Measurements from ENCODE around the gene PRDX1.

PRDX1 gene

GRCh38 chr1:45521413-45522323 is at the start of gene PRDX1:
Gene PRDX1, minus strand, starts transcription at chr1:45521884. Its CDS starts 2,841 bp downstream, at chr1:45519043.
- peak; percentile 99 for DNase-seq

GRCh38 chr1:45570631-45571030 is 48.9 kb upstream of the PRDX1 start:
- DNase-seq: no peak

GRCh38 chr1:45569962-45570581 is 48.4 kb upstream of the PRDX1 start:
- peak; percentile 56 for DNase-seq

- no peak for DNase-seq
These were observed 47.9 kb upstream of the PRDX1 start for GRCh38 chr1:45569571-45569961.

GRCh38 chr1:45568421-45568820 is 46.7 kb upstream of the PRDX1 start:
- DNase-seq: no peak

GRCh38 chr1:45567911-45568310 is 46.2 kb upstream of the PRDX1 start:
- DNase-seq: no peak

GRCh38 chr1:45566722-45567121 is 45.0 kb upstream of the PRDX1 start:
- no peak for DNase-seq

- DNase-seq: no peak
These were observed 42.2 kb upstream of the PRDX1 start for GRCh38 chr1:45563843-45564242.

- DNase-seq: no peak
These were observed 35.8 kb upstream of the PRDX1 start for GRCh38 chr1:45557422-45557944.

- DNase-seq: no peak
These were observed 32.5 kb upstream of the PRDX1 start for GRCh38 chr1:45554198-45554597.

GRCh38 chr1:45552331-45552730 is 30.6 kb upstream of the PRDX1 start:
- no peak for DNase-seq

- DNase-seq: no peak
These were observed 30.0 kb upstream of the PRDX1 start for GRCh38 chr1:45551684-45552083.

- peak; percentile 88 for DNase-seq
These were observed 29.0 kb upstream of the PRDX1 start, which contains the start of gene AKR1A1 for GRCh38 chr1:45550401-45551351. Gene AKR1A1, plus strand, starts transcription at chr1:45550826. Its CDS starts 10,969 bp downstream, at chr1:45561795.

- no peak for DNase-seq
These were observed 24.0 kb upstream of the PRDX1 start for GRCh38 chr1:45545553-45546310.

GRCh38 chr1:45545019-45545493 is 23.4 kb upstream of the PRDX1 start:
- DNase-seq: no peak

GRCh38 chr1:45544530-45544929 is 22.8 kb upstream of the PRDX1 start:
- DNase-seq: no peak

- peak; percentile 52 for DNase-seq
These were observed 22.1 kb upstream of the PRDX1 start for GRCh38 chr1:45543581-45544417.

- DNase-seq: no peak
These were observed 20.9 kb upstream of the PRDX1 start for GRCh38 chr1:45542591-45542990.

- no peak for DNase-seq
These were observed 19.5 kb upstream of the PRDX1 start for GRCh38 chr1:45541193-45541592.

- DNase-seq: no peak
These were observed 15.2 kb upstream of the PRDX1 start for GRCh38 chr1:45536886-45537285.

Data from stimulated activated CD4-positive, alpha-beta T cell treated with anti-CD3 and anti-CD28 coated beads, Interleukin-12 subunit alpha, Interleukin-12 subunit beta, amount 100 ng/mL, for 4 hours (primary cell).